Limb (tissue), 2 donors: ENCODE measurements around the gene POGLUT3.

ENCODE experiments used
- DNase-seq, 2 donors: peaks; one replicate each; pipeline ENCODE4 v3.0.0-alpha.2; 2016; ENCODE audit errors: extremely low spot score in 2 of 2

POGLUT3 gene

DNA sequence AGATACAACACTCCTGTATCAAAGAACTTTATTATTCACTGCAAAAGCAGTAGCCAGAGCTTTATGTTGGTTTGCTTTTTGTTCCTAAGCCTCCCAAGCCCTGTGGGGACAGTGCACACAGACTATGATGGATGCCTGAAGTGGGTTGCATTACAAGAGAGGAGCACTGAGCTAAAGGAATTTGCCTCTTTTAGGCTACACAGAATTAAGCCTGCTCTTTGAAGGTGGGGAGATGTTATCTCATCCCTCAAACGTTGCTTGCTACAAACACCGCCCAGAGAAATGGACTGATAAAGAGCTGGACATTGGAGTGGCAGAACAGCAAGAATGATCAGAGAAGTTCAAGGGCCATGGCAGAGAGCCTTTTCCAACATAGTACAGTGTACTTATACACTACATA is 2.5 kb upstream of the POGLUT3 start:
- DNase-seq = no peak

DNA sequence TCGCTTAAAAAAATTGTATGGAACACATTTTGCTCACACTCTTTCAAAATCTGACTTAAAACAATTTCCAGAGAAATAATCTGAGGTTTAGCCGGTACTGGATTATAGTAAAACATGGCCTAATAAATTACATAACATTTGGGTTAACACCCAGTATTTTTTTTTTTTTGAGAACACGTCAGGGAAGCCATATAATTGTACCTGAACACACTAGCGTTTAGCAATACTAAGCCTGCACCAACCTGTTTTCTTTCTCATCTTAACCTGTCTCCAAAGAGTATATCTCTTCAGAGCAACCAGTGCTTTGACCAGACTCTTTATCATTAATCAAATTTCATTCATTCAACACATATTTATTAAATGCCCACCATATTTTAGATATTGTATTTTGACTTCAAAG is 2.0 kb upstream of the POGLUT3 start:
- DNase-seq = no peak

DNA sequence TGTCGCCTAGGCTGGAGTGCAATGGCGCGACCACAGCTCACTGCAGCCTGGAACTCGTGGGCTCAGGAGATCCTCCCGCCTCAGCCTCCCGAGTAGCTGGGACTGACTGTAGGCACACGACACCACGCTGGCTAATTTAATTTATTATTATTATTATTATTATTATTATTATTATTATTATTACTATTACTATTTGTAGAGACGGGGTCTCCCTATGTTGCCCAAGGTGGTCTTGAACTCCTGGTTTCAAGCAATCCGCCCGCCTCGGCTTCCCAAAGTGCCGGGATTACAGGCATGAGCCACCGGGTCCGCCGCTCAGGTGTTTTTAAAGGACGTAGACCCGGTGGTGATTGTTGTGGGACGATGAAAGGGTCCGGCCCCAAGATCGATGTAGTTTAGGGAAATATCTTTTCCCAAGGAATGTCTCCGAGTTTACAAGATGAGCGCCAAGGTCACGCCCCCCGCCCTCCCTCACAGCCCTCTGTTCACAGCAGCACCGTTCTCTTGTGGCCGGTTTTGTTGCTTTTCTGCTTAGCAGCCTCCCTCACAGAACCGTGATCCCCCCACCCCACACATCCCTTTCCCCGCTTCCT is 728 bp upstream of the POGLUT3 start:
- DNase-seq = peak in 1 of 2 donors; percentile 40

DNA sequence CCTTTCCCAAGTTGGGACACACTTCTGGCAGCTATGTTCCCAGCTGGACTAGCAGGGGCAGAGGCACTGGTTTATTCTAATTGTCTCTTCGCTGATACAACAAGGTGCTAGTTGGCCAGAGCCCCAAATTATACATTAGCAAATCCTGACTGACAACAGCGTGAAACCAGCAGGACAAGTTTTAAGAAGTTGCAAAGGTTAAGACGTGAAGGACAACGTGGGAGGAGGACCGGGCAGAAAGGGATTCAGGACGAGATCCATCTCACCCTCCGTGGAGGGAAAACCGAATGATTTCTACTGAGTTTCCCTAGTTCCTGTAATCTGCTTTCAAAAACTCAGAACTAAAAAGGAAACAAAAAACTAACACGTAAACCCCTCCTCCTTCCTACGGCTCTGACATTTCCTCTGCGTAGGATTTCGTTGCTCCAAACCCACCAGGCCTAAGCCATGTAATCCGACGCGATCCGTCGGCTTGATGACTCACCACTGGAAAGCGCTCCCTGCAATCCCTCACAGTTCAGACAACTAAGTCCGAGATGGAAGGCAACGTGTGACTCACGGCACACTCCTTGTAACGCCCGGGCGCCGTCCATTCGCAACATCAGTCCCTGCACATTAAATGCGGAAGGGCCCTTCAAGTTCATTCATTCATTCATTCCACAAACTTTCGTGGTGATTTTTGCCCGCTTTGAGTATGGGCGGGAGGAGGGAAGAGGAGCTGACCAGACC is 703 bp downstream of the POGLUT3 start:
- peak; percentile 85 to 93 for DNase-seq

DNA sequence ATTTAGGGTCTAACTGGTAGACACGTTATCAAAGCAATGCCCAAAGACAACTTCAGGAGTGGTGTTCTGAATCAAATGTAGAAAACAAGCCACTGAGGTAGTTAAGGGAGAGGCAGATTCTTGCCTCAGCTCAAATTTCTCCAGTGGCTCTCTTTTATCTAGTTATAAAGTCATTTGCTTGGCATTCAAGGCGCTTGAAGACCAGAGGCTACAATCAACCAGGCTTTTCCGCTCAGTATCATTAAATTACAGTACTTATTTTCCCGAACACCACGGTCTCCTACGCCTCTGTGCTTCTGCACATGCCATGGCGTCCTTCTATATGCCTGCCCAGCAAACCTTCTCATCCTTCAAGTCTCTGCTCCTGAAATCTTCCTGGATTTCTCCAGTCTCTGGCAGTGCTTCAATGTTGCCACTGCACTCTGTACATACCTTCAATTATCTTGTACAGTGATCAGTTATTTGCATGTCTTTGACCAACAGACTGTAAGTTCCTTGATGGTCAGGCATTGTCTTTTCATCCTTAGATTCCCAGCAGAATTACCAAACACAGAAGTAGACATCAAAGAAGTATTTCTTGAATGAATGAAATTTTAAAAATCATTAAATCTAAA is 1.4 kb downstream of the POGLUT3 start:
- no peak for DNase-seq

DNA sequence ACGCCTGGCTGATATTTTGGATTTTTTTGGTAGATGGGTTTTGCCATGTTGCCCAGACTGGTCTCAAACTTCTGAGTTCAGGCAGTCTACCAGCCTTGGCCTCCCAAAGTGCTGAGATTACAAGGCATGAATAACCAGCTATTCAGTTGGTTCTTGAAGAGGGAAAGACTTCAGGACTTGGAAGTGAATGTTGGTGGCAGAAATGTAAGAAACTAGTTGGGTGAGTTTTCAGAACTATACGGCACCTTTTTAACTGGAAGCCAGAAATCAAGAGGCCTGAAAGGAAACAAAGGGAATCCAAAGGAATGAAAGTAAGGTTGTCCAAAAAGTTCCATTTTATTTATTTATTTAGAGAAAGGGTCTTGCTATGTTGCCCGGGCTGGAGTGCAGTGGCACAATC is 2.9 kb downstream of the POGLUT3 start:
- DNase-seq = no peak

DNA sequence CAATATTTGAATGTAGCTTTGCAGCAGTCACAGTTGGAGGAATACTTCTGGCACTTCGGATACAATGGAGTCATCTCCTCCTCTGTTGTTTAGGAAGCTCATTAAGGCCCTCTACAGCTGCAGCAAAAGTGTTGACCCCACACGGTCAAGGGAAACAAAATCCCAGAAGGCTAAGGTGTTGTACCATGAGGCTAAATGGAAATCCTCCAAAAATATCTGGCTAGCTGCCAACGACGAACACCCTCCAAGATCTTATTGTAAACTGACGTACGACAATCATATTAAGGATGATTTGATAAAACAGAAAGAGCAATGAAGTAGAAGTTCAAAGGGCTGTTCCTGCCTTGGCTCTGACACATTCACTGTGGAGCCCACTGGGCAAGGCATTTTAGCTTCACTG is 4.0 kb downstream of the POGLUT3 start:
- DNase-seq = no peak

DNA sequence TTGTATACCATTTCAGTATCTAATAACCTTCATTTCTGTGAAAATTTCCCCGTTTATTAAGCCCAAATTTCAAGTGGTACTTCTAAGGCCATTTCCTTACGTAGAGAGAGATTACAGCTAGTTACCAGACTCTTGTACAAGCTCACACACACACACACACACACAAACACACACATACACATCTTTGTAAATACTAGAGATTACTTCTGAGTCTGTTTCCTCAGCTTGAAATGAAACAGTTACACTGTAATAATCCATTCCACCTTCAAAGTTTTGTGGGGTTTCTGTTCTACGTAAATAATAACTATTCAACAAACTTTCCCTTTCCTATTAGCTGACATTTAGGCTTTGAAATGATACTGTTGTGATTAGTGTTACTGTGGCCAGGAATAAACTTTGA is 6.2 kb downstream of the POGLUT3 start:
- no peak for DNase-seq

DNA sequence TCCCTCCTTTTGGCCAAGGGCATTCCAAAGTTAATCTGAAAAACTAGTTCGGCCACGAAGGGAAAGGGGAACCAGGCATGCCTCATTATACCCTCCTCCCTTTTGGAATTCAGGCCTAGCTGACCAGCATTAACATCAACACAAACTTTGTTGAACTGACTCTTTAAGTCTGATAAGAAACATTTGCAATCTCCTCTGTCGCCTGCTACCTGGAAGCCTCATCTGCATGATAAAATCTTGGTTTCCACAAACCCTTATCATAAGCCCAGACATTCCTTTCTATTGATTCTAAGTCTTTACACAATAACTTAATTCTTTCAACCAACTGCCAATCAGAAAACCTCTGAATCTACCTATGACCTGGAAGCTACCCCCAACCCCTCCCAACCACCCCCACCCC is 11.4 kb downstream of the POGLUT3 start:
- DNase-seq = no peak

DNA sequence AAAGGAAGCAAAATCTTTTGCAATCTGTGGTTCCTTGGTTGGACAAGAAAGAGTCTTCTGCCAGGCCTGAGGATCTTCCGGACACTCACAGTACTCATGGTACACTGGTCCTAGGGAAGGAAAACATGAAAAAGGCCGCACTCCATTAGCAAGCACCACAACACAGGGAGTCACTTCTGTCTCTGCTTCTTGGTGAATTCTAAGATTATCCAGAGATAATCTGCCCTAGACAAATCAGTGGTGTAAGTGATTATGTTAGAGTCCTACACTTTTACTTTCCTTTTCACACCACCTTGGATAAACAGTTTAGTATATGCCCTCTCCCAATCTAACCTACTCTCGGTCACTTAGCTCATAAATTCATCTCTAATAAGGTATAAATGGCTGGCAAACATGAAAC is 11.9 kb downstream of the POGLUT3 start:
- no peak for DNase-seq

DNA sequence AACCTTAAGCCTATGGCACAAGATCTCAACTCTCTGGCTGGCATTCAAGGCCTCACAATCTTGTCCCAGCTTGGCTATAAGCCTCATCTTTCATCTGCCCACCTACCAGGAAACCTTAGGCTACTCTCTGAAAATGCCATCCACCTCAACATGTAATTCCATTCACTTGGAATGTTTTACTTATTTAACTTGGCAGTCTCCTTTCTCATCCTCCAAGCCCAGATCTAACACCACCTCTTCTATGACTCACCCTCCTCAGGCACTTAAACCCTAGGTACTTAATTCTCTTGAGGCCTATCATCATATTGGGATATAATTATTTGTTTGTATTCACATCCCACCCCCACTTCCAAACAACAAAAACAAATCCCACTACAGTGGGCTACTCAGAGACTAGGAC is 15.0 kb downstream of the POGLUT3 start:
- DNase-seq = no peak

DNA sequence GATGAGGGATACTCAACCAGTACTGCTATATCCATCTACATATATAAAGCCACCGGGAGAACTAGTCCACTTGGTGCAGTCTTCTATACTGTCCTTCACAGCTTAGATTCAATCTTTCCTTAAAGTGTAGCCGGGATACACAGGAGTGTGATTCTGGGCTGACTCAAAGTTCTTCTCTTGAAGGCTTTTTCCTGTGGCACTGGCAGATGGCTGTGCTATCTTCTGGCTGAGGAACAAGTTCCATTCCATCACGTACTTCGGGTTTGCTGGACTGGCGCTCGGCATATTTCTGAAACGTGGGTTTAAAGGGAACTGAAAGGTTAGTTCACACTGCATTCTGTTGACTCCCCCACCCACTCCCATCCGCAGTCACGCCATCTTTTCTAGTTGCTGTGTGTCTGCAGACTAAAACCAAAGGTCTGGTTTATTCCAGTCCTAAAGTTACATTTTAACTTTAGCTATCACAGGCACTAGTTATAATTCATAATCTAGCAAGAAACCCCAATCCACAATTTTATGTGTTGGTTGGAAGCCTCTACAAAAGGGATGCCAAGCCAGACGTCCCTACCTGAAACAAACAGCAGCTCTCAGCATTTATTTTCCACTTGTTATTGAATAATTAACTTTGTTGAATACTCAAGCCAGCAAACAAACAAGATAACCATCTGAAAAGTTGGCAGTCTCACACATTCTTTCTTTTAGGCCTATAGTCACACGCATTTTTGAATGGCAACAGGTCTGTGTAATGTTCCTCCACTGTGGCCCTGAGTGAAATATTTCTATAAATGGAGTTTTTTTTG is 23.3 kb downstream of the POGLUT3 start:
- DNase-seq = no peak

DNA sequence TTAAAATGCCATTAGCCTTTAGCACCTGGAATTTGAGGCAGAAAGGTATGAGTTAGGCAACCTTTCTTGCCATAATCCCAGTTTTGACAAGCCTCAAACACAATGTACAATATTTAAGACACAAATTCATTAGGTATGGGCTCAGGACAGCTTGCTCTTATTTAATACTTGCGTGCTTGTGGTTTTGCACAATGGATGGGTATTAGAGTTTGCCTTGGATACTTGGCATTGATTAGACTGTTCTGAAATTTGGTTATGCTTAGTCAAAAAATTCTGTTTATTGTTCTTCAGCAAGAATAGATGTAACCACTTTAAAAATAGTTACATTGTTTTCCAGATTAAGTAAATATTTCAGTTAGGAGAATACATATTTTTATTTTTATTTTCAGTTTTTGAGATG is 25.5 kb downstream of the POGLUT3 start:
- DNase-seq = no peak

DNA sequence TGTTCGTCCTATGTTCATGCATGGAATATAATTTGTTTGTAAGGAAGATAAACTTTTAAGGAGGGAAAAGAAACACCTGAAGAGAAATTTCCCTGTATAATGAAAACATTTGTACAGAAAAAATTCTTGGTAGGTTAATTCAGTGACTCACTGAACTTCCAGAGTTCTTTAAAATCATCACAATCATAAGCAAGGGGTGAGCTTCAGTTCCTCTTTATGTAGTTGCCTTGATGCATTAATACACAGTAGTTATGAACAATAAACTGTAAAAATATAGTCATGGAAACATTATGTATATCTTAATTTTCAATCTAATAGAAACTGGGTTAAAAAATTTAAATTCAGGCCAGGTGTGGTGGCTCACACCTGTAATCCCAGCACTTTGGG is 29.7 kb downstream of the POGLUT3 start:
- DNase-seq = no peak

DNA sequence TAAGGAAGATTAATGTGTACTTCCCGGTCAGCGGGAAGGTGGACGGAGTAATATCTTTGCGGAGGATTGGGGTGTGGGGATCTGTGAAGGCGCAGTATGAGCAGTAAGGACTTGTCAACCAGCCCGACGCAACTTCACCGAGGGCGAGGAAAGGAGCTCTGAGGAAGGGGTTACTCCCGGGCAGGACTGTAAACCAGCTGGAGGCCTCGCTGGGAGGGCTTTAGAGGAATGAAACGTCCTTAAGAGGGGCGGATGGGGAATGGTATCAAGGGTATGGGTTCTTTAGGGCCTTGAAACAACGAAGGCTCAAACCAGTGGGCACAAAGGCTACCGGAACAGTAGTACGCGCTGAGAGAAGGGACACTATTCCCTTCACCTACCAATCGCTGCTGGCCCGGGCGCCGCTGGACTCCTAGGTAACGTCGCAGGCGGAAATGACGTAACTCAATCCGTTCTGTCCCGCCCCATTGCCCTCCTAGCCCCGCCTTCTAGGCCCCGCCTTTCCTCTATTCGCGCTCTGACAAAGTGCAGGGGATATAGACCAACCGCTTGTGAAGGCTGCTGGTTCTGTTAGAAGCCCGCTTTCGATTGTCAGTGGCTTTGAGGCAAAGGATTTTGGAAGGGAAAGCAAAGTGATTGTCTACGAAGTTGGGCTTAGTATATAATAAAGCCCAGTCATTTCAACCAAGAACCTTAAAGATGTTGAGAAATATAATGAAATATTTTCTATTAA is 30.9 kb downstream of the POGLUT3 start, which contains the start of gene C11orf65:
TSS of gene C11orf65 (minus strand) at position 439 of the 733 bp plus-strand sequence. CDS start 5,970 bp downstream, outside the sequence.
- peak; percentile 97 for DNase-seq

DNA sequence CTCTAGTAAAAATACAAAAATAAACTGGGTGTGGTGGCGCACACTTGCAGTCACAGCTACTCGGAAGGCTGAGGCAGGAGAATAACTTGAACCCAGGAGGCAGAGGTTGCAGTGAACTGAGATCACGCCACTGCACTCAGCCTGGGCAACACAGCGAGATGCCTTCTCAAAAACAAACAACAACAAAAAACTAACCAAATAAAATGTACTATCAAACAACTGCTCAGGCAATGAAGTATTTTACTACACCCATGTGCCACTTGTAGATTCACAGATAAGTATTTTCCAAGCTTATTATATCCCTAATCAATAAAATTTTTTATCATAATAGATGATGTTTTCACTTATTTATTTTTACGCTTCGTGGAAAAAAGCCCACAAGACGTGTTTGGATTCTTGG is 31.8 kb downstream of the POGLUT3 start:
- DNase-seq = no peak

DNA sequence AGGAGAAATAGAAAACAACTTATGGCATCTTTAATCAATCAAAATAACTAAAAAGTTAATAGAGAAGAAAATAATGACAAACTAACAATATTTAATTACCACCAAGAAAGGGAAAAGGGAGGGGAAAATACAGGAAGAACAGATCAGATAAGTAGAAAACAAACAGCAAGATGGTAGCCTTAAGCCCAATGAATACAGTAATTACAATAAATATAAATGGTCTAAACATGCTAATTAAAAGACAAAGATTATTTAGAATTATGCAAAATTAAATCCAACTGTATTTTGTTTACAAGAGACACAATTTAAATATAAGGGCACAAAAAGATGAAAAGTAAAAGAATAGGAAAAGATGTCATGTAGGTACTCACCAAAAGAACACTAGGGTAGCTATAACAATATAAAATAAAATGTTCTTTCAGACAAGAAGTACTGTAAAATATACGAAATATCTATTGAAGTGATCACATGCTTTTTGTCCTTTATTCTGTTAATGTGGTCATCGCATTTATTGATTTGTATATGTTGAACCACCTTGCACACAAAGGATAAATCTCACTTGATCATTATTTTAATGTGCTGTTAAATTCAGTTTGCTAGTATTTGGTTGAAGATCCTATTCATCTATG is 44.9 kb downstream of the POGLUT3 start:
- no peak for DNase-seq
